K562 (cell line): ENCODE results near the gene AQP6. TPM values are rescaled to one million over a fixed set of nuclear protein-coding genes. Genes with fewer than 3 reads are reported as not detected.

Source experiments
- BRF1 ChIP-seq: IDR thresholded peaks from 3 replicates; pipeline ENCODE4 v1.6.1; 2011; ENCODE audit warnings: borderline replicate concordance, mild to moderate bottlenecking; ENCODE audit not compliant: insufficient read length; ENCODE audit errors: extremely low read depth
- NBN ChIP-seq: fragments of 450-650 bp; IDR thresholded peaks from 2 replicates; pipeline ENCODE4 v1.6.1; 2016; ENCODE audit warnings: low read depth, mild to moderate bottlenecking
- REST ChIP-seq, 2 experiments: fragments of 450-650 bp; formaldehyde crosslinking in 1 of 2; IDR thresholded peaks; 2 replicates each; pipeline versions ENCODE4 v1.4.0 to v1.6.1; 2014 to 2020; ENCODE audit warnings: mild to moderate bottlenecking in 2 of 2, borderline replicate concordance in 1 of 2, low read depth in 1 of 2
- SMARCB1 ChIP-seq: IDR thresholded peaks from 2 replicates; pipeline ENCODE4 v1.6.1; 2011; ENCODE audit warnings: improper control_type of control experiment, low read depth; ENCODE audit not compliant: insufficient read length
- polyA plus RNA-seq, 8 experiments: library from polyadenylated mRNA; depleted of rRNA in 4 of 8; stranded (reverse) in 5 of 8; unstranded in 3 of 8; fragments of >200 nt; fragmentation: Nextera tagmentation in 2 of 8; fragmentation: Illumina TruSeq in 1 of 8; extraction: Ambion mirVana in 2 of 8; extraction: Trizol in 1 of 8; gene quantifications; 2 replicates each; pipeline versions ENCODE4 v1.2.1 to v1.2.3, GENCODE V29; 2011 to 2014; ENCODE audit warnings: inconsistent platforms in 1 of 8, missing spikeins in 1 of 8
- total RNA-seq, 7 experiments: library from RNA; depleted of rRNA in 6 of 7; stranded (reverse); fragments of >200 nt in 6 of 7; fragmentation: Illumina TruSeq in 2 of 7; extraction: Trizol in 2 of 7; gene quantifications; 2 replicates each; pipeline versions ENCODE4 v1.2.1 to v1.2.3, GENCODE V29; 2011 to 2021; ENCODE audit warnings: low replicate concordance in 1 of 7
- TF ChIP-seq, protein P1 (sequence below): fragments of 200-600 bp; sonication (generic); IDR thresholded peaks from one replicate; pipeline ENCODE4 v1.6.1; 2012; ENCODE audit warnings: mild to moderate bottlenecking, low read depth, low read length, inconsistent platforms

Gene AQP6
- total and polyA plus RNA-seq, 9 of the 15 experiments (the other 6 are each of a cell fraction or from before 2014, with no cell fraction given): 0.05 to 0.12 TPM; not detected in 7

- TF ChIP-seq NBN (peak; percentile 31; the same call in 1 of the 2 replicates), SMARCB1 (no peak), REST (IDR thresholded peaks at IDR 0.05; ENCODE audit: borderline replicate concordance) (no peak), REST (CRISPR knock-in tag; IDR thresholded peaks at IDR 0.05; ENCODE audit: low read depth) (no peak), BRF1 (no peak)
- TF ChIP-seq, protein P1, sequence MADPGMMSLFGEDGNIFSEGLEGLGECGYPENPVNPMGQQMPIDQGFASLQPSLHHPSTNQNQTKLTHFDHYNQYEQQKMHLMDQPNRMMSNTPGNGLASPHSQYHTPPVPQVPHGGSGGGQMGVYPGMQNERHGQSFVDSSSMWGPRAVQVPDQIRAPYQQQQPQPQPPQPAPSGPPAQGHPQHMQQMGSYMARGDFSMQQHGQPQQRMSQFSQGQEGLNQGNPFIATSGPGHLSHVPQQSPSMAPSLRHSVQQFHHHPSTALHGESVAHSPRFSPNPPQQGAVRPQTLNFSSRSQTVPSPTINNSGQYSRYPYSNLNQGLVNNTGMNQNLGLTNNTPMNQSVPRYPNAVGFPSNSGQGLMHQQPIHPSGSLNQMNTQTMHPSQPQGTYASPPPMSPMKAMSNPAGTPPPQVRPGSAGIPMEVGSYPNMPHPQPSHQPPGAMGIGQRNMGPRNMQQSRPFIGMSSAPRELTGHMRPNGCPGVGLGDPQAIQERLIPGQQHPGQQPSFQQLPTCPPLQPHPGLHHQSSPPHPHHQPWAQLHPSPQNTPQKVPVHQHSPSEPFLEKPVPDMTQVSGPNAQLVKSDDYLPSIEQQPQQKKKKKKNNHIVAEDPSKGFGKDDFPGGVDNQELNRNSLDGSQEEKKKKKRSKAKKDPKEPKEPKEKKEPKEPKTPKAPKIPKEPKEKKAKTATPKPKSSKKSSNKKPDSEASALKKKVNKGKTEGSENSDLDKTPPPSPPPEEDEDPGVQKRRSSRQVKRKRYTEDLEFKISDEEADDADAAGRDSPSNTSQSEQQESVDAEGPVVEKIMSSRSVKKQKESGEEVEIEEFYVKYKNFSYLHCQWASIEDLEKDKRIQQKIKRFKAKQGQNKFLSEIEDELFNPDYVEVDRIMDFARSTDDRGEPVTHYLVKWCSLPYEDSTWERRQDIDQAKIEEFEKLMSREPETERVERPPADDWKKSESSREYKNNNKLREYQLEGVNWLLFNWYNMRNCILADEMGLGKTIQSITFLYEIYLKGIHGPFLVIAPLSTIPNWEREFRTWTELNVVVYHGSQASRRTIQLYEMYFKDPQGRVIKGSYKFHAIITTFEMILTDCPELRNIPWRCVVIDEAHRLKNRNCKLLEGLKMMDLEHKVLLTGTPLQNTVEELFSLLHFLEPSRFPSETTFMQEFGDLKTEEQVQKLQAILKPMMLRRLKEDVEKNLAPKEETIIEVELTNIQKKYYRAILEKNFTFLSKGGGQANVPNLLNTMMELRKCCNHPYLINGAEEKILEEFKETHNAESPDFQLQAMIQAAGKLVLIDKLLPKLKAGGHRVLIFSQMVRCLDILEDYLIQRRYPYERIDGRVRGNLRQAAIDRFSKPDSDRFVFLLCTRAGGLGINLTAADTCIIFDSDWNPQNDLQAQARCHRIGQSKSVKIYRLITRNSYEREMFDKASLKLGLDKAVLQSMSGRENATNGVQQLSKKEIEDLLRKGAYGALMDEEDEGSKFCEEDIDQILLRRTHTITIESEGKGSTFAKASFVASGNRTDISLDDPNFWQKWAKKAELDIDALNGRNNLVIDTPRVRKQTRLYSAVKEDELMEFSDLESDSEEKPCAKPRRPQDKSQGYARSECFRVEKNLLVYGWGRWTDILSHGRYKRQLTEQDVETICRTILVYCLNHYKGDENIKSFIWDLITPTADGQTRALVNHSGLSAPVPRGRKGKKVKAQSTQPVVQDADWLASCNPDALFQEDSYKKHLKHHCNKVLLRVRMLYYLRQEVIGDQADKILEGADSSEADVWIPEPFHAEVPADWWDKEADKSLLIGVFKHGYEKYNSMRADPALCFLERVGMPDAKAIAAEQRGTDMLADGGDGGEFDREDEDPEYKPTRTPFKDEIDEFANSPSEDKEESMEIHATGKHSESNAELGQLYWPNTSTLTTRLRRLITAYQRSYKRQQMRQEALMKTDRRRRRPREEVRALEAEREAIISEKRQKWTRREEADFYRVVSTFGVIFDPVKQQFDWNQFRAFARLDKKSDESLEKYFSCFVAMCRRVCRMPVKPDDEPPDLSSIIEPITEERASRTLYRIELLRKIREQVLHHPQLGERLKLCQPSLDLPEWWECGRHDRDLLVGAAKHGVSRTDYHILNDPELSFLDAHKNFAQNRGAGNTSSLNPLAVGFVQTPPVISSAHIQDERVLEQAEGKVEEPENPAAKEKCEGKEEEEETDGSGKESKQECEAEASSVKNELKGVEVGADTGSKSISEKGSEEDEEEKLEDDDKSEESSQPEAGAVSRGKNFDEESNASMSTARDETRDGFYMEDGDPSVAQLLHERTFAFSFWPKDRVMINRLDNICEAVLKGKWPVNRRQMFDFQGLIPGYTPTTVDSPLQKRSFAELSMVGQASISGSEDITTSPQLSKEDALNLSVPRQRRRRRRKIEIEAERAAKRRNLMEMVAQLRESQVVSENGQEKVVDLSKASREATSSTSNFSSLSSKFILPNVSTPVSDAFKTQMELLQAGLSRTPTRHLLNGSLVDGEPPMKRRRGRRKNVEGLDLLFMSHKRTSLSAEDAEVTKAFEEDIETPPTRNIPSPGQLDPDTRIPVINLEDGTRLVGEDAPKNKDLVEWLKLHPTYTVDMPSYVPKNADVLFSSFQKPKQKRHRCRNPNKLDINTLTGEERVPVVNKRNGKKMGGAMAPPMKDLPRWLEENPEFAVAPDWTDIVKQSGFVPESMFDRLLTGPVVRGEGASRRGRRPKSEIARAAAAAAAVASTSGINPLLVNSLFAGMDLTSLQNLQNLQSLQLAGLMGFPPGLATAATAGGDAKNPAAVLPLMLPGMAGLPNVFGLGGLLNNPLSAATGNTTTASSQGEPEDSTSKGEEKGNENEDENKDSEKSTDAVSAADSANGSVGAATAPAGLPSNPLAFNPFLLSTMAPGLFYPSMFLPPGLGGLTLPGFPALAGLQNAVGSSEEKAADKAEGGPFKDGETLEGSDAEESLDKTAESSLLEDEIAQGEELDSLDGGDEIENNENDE: no peak
These were observed 52.7 kb downstream of the AQP6 start, which contains the start of gene RACGAP1 (continued) for GRCh38 chr12:50025187-50026059.
